WTC11 (cell line): ENCODE measurements around the gene GDA. TPM values are rescaled to one million over a fixed set of nuclear protein-coding genes. Genes with fewer than 3 reads are reported as not detected.

Source experiments
- ATAC-seq: fragments of 200-7000 bp; cut with Tn5 transposase; 2 replicates; pipeline ENCODE4 v1.10.0; 2021; ENCODE audit warnings: mild to moderate bottlenecking, moderate library complexity
- CTCF ChIA-PET: fragments of 300-600 bp; sonication (Branson Sonifier 250); formaldehyde crosslinking; loops from one replicate; lab custom pipeline; 2021; ENCODE audit warnings: antibody characterized with exemption; lab: Charles Lee
- POLR2A ChIA-PET: fragments of 350-600 bp; sonication (Branson Sonifier 250); formaldehyde crosslinking; loops from one replicate; lab custom pipeline; 2021; ENCODE audit warnings: antibody characterized with exemption; lab: Charles Lee
- DNase-seq: peaks from one replicate; pipeline ENCODE4 v3.0.0; 2021; ENCODE audit warnings: low spot score
- H3K27ac Mint-ChIP-seq: 2 replicates; pipeline ENCODE4 v1.8.0; 2021; ENCODE audit warnings: mixed read lengths
- H3K27me3 Mint-ChIP-seq: 2 replicates; pipeline ENCODE4 v1.8.0; 2021; ENCODE audit warnings: low read depth, mild to moderate bottlenecking, moderate library complexity, mixed read lengths
- H3K36me3 Mint-ChIP-seq: 2 replicates; pipeline ENCODE4 v1.8.0; 2021; ENCODE audit warnings: mixed read lengths
- H3K4me1 Mint-ChIP-seq: 2 replicates; pipeline ENCODE4 v1.8.0; 2022; ENCODE audit warnings: mixed read lengths
- H3K4me3 Mint-ChIP-seq: 2 replicates; pipeline ENCODE4 v1.8.0; 2021; ENCODE audit warnings: mild to moderate bottlenecking, moderate library complexity, mixed read lengths
- H3K9me3 Mint-ChIP-seq: 2 replicates; pipeline ENCODE4 v1.8.0; 2021; ENCODE audit warnings: mixed read lengths
- CREM ChIP-seq: sonication (generic); formaldehyde crosslinking; IDR thresholded peaks from 2 replicates; pipeline ENCODE4 v1.8.1; 2022; ENCODE audit warnings: mild to moderate bottlenecking, missing genetic modification reagents, moderate library complexity
- ESRRA ChIP-seq: sonication (generic); formaldehyde crosslinking; IDR thresholded peaks from 2 replicates; pipeline ENCODE4 v1.8.1; 2022; ENCODE audit warnings: mild to moderate bottlenecking, missing genetic modification reagents, borderline replicate concordance
- GABPB1 ChIP-seq: sonication (generic); formaldehyde crosslinking; IDR thresholded peaks from 2 replicates; pipeline ENCODE4 v1.8.1; 2023; ENCODE audit warnings: mild to moderate bottlenecking, missing genetic modification reagents
- IRF2 ChIP-seq: sonication (generic); formaldehyde crosslinking; IDR thresholded peaks from 2 replicates; pipeline ENCODE4 v1.8.0; 2022; ENCODE audit warnings: low read depth, missing genetic modification reagents, borderline replicate concordance
- NFYB ChIP-seq: sonication (generic); formaldehyde crosslinking; conservative IDR thresholded peaks from 2 replicates; pipeline ENCODE4 v1.8.0; 2022; ENCODE audit warnings: low read depth, missing genetic modification reagents
- ZNF121 ChIP-seq: sonication (generic); formaldehyde crosslinking; IDR thresholded peaks from 2 replicates; pipeline ENCODE4 v1.8.0; 2023; ENCODE audit warnings: missing genetic modification reagents
- ZNF219 ChIP-seq: sonication (generic); formaldehyde crosslinking; IDR thresholded peaks from 2 replicates; pipeline ENCODE4 v1.8.0; 2023; ENCODE audit warnings: missing genetic modification reagents, mild to moderate bottlenecking, borderline replicate concordance
- ZNF232 ChIP-seq: sonication (generic); formaldehyde crosslinking; IDR thresholded peaks from 2 replicates; pipeline ENCODE4 v1.8.0; 2022; ENCODE audit warnings: mild to moderate bottlenecking, missing genetic modification reagents
- ZNF396 ChIP-seq: fragments of 250-450 bp; sonication (Bioruptor Pico); IDR thresholded peaks from 2 replicates; pipeline ENCODE4 v1.8.0; 2021; ENCODE audit warnings: mild to moderate bottlenecking, moderate library complexity, borderline replicate concordance
- total RNA-seq: library from RNA; stranded (reverse); gene quantifications from 3 replicates; pipeline ENCODE4 v1.2.3, GENCODE V29; 2021
- TF ChIP-seq, protein P1 (sequence below): sonication (generic); formaldehyde crosslinking; conservative IDR thresholded peaks from 2 replicates; pipeline ENCODE4 v1.8.1; 2022; ENCODE audit warnings: mild to moderate bottlenecking, missing genetic modification reagents
- TF ChIP-seq, protein P2 (sequence below): fragments of 200-600 bp; IDR thresholded peaks from 2 replicates; pipeline ENCODE4 v1.8.0; 2022; ENCODE audit warnings: antibody characterized with exemption
- TF ChIP-seq, protein P3 (sequence below): sonication (generic); formaldehyde crosslinking; IDR thresholded peaks from 2 replicates; pipeline ENCODE4 v1.8.0; 2022; ENCODE audit warnings: mild to moderate bottlenecking, missing genetic modification reagents
- TF ChIP-seq, protein P4 (sequence below): sonication (generic); formaldehyde crosslinking; IDR thresholded peaks from 2 replicates; pipeline ENCODE4 v1.8.0; 2023; ENCODE audit warnings: mild to moderate bottlenecking, missing genetic modification reagents
- TF ChIP-seq, protein P5 (sequence below): sonication (generic); formaldehyde crosslinking; conservative IDR thresholded peaks from 2 replicates; pipeline ENCODE4 v1.8.1; 2023; ENCODE audit warnings: mild to moderate bottlenecking, low read depth, missing genetic modification reagents, moderate library complexity
- TF ChIP-seq, protein P6 (sequence below): sonication (generic); formaldehyde crosslinking; IDR thresholded peaks from 2 replicates; pipeline ENCODE4 v1.8.0; 2022; ENCODE audit warnings: mild to moderate bottlenecking, missing genetic modification reagents
- TF ChIP-seq, protein P7 (sequence below): sonication (generic); formaldehyde crosslinking; IDR thresholded peaks from 2 replicates; pipeline ENCODE4 v1.8.1; 2022; ENCODE audit warnings: mild to moderate bottlenecking, moderate library complexity, missing genetic modification reagents
- TF ChIP-seq, protein P8 (sequence below): sonication (generic); formaldehyde crosslinking; IDR thresholded peaks from 2 replicates; pipeline ENCODE4 v1.8.0; 2023; ENCODE audit warnings: missing genetic modification reagents, mild to moderate bottlenecking, borderline replicate concordance

The GDA gene
- total RNA-seq, 1 experiment from 2014 or later, result 0.68 TPM

DNA sequence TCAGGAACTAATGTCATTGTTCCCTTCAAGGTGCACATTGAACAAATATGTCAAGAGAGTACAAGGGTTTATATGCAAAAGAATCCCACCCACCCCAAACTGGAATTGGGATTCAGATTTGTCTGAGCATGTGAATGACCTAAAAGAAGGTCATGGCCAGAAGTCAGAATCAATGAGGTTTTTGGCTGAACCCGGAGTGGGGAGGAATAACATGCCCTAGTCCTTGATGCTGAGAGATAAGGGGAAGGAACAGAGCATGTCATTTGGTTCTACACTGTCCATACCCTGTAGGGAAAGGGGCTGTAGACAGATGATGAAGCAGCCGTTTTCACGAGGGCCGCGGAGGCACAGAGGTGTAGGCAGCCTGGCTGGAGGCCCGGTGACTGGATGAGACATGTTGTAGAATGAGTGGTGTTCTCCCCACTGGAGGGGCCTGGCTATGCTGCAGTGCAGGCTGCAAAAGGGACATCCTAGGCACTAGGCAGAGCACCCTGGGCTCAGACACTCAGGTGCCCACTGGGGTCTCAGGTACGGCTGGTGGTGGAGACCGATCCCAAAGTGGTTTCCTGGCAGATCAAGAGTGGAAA, 149.9 kb downstream of the GDA start (continued):
- TF ChIP-seq, protein P1, sequence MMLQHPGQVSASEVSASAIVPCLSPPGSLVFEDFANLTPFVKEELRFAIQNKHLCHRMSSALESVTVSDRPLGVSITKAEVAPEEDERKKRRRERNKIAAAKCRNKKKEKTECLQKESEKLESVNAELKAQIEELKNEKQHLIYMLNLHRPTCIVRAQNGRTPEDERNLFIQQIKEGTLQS (CRISPR knock-in tag), result no peak
- TF ChIP-seq CREM (CRISPR knock-in tag), result no peak
- TF ChIP-seq, protein P2, sequence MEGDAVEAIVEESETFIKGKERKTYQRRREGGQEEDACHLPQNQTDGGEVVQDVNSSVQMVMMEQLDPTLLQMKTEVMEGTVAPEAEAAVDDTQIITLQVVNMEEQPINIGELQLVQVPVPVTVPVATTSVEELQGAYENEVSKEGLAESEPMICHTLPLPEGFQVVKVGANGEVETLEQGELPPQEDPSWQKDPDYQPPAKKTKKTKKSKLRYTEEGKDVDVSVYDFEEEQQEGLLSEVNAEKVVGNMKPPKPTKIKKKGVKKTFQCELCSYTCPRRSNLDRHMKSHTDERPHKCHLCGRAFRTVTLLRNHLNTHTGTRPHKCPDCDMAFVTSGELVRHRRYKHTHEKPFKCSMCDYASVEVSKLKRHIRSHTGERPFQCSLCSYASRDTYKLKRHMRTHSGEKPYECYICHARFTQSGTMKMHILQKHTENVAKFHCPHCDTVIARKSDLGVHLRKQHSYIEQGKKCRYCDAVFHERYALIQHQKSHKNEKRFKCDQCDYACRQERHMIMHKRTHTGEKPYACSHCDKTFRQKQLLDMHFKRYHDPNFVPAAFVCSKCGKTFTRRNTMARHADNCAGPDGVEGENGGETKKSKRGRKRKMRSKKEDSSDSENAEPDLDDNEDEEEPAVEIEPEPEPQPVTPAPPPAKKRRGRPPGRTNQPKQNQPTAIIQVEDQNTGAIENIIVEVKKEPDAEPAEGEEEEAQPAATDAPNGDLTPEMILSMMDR, result no peak
- TF ChIP-seq, protein P3, sequence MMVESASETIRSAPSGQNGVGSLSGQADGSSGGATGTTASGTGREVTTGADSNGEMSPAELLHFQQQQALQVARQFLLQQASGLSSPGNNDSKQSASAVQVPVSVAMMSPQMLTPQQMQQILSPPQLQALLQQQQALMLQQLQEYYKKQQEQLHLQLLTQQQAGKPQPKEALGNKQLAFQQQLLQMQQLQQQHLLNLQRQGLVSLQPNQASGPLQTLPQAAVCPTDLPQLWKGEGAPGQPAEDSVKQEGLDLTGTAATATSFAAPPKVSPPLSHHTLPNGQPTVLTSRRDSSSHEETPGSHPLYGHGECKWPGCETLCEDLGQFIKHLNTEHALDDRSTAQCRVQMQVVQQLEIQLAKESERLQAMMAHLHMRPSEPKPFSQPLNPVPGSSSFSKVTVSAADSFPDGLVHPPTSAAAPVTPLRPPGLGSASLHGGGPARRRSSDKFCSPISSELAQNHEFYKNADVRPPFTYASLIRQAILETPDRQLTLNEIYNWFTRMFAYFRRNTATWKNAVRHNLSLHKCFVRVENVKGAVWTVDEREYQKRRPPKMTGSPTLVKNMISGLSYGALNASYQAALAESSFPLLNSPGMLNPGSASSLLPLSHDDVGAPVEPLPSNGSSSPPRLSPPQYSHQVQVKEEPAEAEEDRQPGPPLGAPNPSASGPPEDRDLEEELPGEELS (CRISPR knock-in tag), result no peak
- TF ChIP-seq ZNF232 (CRISPR knock-in tag), result no peak
- TF ChIP-seq, protein P4, sequence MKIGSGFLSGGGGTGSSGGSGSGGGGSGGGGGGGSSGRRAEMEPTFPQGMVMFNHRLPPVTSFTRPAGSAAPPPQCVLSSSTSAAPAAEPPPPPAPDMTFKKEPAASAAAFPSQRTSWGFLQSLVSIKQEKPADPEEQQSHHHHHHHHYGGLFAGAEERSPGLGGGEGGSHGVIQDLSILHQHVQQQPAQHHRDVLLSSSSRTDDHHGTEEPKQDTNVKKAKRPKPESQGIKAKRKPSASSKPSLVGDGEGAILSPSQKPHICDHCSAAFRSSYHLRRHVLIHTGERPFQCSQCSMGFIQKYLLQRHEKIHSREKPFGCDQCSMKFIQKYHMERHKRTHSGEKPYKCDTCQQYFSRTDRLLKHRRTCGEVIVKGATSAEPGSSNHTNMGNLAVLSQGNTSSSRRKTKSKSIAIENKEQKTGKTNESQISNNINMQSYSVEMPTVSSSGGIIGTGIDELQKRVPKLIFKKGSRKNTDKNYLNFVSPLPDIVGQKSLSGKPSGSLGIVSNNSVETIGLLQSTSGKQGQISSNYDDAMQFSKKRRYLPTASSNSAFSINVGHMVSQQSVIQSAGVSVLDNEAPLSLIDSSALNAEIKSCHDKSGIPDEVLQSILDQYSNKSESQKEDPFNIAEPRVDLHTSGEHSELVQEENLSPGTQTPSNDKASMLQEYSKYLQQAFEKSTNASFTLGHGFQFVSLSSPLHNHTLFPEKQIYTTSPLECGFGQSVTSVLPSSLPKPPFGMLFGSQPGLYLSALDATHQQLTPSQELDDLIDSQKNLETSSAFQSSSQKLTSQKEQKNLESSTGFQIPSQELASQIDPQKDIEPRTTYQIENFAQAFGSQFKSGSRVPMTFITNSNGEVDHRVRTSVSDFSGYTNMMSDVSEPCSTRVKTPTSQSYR, result no peak
- TF ChIP-seq, protein P5, sequence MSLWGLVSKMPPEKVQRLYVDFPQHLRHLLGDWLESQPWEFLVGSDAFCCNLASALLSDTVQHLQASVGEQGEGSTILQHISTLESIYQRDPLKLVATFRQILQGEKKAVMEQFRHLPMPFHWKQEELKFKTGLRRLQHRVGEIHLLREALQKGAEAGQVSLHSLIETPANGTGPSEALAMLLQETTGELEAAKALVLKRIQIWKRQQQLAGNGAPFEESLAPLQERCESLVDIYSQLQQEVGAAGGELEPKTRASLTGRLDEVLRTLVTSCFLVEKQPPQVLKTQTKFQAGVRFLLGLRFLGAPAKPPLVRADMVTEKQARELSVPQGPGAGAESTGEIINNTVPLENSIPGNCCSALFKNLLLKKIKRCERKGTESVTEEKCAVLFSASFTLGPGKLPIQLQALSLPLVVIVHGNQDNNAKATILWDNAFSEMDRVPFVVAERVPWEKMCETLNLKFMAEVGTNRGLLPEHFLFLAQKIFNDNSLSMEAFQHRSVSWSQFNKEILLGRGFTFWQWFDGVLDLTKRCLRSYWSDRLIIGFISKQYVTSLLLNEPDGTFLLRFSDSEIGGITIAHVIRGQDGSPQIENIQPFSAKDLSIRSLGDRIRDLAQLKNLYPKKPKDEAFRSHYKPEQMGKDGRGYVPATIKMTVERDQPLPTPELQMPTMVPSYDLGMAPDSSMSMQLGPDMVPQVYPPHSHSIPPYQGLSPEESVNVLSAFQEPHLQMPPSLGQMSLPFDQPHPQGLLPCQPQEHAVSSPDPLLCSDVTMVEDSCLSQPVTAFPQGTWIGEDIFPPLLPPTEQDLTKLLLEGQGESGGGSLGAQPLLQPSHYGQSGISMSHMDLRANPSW (CRISPR knock-in tag), result no peak
- TF ChIP-seq, all 79 proteins: peak for 0

DNA sequence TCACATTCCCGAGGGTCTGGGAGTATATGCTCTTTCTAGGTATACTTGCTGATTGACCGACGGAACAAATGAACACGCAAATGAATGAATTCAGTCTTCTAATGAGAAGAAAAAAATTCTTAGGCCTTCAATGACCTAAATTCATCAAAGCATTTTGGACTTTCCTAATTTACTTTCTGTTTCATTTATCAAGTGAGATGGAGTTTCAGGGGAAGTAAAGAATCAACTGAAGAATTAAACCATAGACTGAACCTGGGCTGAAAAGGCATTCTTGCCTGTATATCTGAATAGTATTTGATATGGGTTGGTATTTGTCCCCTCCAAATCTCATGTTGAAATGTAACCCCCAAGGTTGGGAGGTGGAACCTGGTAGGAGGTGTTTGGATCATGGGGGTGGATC, 151.6 kb downstream of the GDA start:
- Mint-ChIP-seq H3K27ac (no peak overlapping the region), H3K9me3 (no peaks in the 10 kb centered on the region), H3K4me3 (no peak overlapping the region), H3K27me3 (no peaks in the 10 kb centered on the region), H3K4me1 (peaks cover 9% of the 10 kb centered on the region), H3K36me3 (no peaks in the 10 kb centered on the region)
- ATAC-seq (no peak), DNase-seq (no peak)
- ChIA-PET CTCF (no interaction called here), POLR2A (no interaction called here)
- TF ChIP-seq, protein P2, result no peak
- TF ChIP-seq ZNF396 (CRISPR knock-in tag), result no peak
- TF ChIP-seq GABPB1 (CRISPR knock-in tag), result no peak
- TF ChIP-seq IRF2 (CRISPR knock-in tag), result no peak
- no peak for TF ChIP-seq NFYB (CRISPR knock-in tag)
- TF ChIP-seq ZNF219 (CRISPR knock-in tag), result no peak
- TF ChIP-seq, protein P6, sequence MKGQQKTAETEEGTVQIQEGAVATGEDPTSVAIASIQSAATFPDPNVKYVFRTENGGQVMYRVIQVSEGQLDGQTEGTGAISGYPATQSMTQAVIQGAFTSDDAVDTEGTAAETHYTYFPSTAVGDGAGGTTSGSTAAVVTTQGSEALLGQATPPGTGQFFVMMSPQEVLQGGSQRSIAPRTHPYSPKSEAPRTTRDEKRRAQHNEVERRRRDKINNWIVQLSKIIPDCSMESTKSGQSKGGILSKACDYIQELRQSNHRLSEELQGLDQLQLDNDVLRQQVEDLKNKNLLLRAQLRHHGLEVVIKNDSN, result no peak
- no peak for TF ChIP-seq ZNF121 (CRISPR knock-in tag)
- no peak for TF ChIP-seq ESRRA (CRISPR knock-in tag)
- TF ChIP-seq, protein P7, sequence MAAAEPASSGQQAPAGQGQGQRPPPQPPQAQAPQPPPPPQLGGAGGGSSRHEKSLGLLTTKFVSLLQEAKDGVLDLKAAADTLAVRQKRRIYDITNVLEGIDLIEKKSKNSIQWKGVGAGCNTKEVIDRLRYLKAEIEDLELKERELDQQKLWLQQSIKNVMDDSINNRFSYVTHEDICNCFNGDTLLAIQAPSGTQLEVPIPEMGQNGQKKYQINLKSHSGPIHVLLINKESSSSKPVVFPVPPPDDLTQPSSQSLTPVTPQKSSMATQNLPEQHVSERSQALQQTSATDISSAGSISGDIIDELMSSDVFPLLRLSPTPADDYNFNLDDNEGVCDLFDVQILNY, result no peak
- TF ChIP-seq, protein P8, sequence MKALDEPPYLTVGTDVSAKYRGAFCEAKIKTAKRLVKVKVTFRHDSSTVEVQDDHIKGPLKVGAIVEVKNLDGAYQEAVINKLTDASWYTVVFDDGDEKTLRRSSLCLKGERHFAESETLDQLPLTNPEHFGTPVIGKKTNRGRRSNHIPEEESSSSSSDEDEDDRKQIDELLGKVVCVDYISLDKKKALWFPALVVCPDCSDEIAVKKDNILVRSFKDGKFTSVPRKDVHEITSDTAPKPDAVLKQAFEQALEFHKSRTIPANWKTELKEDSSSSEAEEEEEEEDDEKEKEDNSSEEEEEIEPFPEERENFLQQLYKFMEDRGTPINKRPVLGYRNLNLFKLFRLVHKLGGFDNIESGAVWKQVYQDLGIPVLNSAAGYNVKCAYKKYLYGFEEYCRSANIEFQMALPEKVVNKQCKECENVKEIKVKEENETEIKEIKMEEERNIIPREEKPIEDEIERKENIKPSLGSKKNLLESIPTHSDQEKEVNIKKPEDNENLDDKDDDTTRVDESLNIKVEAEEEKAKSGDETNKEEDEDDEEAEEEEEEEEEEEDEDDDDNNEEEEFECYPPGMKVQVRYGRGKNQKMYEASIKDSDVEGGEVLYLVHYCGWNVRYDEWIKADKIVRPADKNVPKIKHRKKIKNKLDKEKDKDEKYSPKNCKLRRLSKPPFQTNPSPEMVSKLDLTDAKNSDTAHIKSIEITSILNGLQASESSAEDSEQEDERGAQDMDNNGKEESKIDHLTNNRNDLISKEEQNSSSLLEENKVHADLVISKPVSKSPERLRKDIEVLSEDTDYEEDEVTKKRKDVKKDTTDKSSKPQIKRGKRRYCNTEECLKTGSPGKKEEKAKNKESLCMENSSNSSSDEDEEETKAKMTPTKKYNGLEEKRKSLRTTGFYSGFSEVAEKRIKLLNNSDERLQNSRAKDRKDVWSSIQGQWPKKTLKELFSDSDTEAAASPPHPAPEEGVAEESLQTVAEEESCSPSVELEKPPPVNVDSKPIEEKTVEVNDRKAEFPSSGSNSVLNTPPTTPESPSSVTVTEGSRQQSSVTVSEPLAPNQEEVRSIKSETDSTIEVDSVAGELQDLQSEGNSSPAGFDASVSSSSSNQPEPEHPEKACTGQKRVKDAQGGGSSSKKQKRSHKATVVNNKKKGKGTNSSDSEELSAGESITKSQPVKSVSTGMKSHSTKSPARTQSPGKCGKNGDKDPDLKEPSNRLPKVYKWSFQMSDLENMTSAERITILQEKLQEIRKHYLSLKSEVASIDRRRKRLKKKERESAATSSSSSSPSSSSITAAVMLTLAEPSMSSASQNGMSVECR, result no peak
